Osteocyte (in vitro differentiated cells): ENCODE data around the gene XRCC5. TPM values are rescaled to one million over a fixed set of nuclear protein-coding genes. Genes with fewer than 3 reads are reported as not detected.

Experiments used
- DNase-seq: peaks from one replicate; pipeline ENCODE4 v3.0.0; 2021; ENCODE audit warnings: mixed read lengths; ENCODE audit not compliant: unreplicated experiment; ENCODE audit errors: extremely low spot score
- H3K27ac Mint-ChIP-seq: one replicate; pipeline ENCODE4 v1.8.0; 2021; ENCODE audit warnings: mild to moderate bottlenecking, mixed read lengths; ENCODE audit not compliant: unreplicated experiment
- H3K27me3 Mint-ChIP-seq: one replicate; pipeline ENCODE4 v1.8.0; 2021; ENCODE audit warnings: mixed read lengths; ENCODE audit not compliant: unreplicated experiment
- H3K36me3 Mint-ChIP-seq: one replicate; pipeline ENCODE4 v1.8.0; 2021; ENCODE audit warnings: mixed read lengths; ENCODE audit not compliant: unreplicated experiment
- H3K4me1 Mint-ChIP-seq: one replicate; pipeline ENCODE4 v1.8.0; 2021; ENCODE audit warnings: mixed read lengths; ENCODE audit not compliant: unreplicated experiment
- H3K4me3 Mint-ChIP-seq: one replicate; pipeline ENCODE4 v1.8.0; 2021; ENCODE audit warnings: mild to moderate bottlenecking, moderate library complexity, mixed read lengths; ENCODE audit not compliant: unreplicated experiment
- H3K9me3 Mint-ChIP-seq: one replicate; pipeline ENCODE4 v1.8.0; 2021; ENCODE audit warnings: mixed read lengths; ENCODE audit not compliant: unreplicated experiment
- total RNA-seq: library from RNA; stranded (reverse); gene quantifications from 2 replicates; pipeline ENCODE4 v1.2.1, GENCODE V29; 2021
- TF ChIP-seq, protein P1 (sequence below): fragments of 200-600 bp; sonication (generic); IDR thresholded peaks from 2 replicates; pipeline ENCODE4 v1.5.0; 2021; ENCODE audit warnings: antibody characterized with exemption, mild to moderate bottlenecking, moderate library complexity

The XRCC5 gene
- total RNA-seq, 1 donor from 2014 or later = 224 TPM

GRCh38 chr2:216107760-216108159, 1.4 kb upstream of the XRCC5 start:
- Mint-ChIP-seq H3K9me3 (no peaks in the 10 kb centered on the region), H3K27me3 (no peaks in the 10 kb centered on the region), H3K4me3 (peak overlapping the region; percentile 56), H3K27ac (peak overlapping the region; percentile 100), H3K36me3 (peaks cover 14% of the 10 kb centered on the region), H3K4me1 (peaks cover 37% of the 10 kb centered on the region)
- TF ChIP-seq, protein P1, sequence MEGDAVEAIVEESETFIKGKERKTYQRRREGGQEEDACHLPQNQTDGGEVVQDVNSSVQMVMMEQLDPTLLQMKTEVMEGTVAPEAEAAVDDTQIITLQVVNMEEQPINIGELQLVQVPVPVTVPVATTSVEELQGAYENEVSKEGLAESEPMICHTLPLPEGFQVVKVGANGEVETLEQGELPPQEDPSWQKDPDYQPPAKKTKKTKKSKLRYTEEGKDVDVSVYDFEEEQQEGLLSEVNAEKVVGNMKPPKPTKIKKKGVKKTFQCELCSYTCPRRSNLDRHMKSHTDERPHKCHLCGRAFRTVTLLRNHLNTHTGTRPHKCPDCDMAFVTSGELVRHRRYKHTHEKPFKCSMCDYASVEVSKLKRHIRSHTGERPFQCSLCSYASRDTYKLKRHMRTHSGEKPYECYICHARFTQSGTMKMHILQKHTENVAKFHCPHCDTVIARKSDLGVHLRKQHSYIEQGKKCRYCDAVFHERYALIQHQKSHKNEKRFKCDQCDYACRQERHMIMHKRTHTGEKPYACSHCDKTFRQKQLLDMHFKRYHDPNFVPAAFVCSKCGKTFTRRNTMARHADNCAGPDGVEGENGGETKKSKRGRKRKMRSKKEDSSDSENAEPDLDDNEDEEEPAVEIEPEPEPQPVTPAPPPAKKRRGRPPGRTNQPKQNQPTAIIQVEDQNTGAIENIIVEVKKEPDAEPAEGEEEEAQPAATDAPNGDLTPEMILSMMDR = no peak
- DNase-seq = no peak

GRCh38 chr2:216108310-216108966, 710 bp upstream of the XRCC5 start:
- TF ChIP-seq, protein P1 = no peak
- no peak for DNase-seq
- H3K4me3 Mint-ChIP-seq = peak overlapping the region; percentile 100

GRCh38 chr2:216109962-216110614, 940 bp downstream of the XRCC5 start:
- no peak for DNase-seq
- Mint-ChIP-seq H3K27ac (peak overlapping the region; percentile 100), H3K36me3 (peaks cover 26% of the 10 kb centered on the region), H3K9me3 (no peaks in the 10 kb centered on the region), H3K4me1 (peaks cover 44% of the 10 kb centered on the region), H3K27me3 (no peaks in the 10 kb centered on the region), H3K4me3 (peak overlapping the region; percentile 100)
- TF ChIP-seq, protein P1 = peak; percentile 64

More at GRCh38 chr2:216108310-216108966, 710 bp upstream of the XRCC5 start:
- Mint-ChIP-seq H3K9me3 (no peaks in the 10 kb centered on the region), H3K27me3 (no peaks in the 10 kb centered on the region), H3K27ac (peak overlapping the region; percentile 100), H3K4me1 (peaks cover 37% of the 10 kb centered on the region), H3K36me3 (peaks cover 20% of the 10 kb centered on the region)

DNA sequence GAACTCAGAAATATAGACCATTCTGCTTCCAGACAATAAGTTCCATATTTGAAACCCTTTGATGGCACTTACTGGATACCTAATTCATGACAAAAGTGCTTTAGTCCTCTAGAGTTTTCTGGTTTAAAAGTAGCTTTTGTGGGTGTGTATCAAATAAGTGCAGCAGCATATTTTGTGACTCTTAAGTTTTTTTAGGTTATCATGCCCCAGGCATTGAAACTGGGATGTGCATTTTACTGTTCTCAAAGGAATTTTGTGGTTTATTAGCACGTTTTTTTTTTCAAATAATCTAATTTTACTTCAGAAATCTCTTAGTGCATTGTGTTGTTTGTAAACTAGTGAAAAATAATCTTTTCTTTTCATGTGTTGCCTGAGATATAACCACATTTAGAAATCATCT, 1.5 kb downstream of the XRCC5 start:
- peaks cover 50% of the 10 kb centered on the region for H3K4me1 Mint-ChIP-seq
- H3K9me3 Mint-ChIP-seq = no peaks in the 10 kb centered on the region
- no peaks in the 10 kb centered on the region for H3K27me3 Mint-ChIP-seq
- peak overlapping the region; percentile 100 for H3K27ac Mint-ChIP-seq
- TF ChIP-seq, protein P1 = no peak
- no peak for DNase-seq
- peaks cover 26% of the 10 kb centered on the region for H3K36me3 Mint-ChIP-seq
- H3K4me3 Mint-ChIP-seq = peak overlapping the region; percentile 100

DNA sequence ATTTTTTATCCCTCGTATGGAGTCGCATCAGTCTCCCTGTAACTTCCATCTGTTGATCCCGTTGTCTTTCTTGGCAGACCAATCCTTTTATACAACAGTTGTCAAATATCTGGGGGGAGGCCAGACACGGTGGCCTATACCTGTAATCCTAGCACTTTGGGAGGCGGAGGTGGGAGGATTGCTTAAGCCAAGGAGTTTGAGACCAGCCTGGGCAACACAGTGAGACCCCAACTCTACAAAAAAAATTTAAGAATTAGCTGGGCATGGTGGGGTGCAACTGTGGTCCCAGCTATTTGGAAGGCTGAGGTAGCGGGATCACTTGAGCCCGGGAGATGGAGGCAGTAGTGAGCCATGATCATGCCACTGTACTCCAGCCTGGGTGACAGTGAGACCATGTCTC, 2.0 kb downstream of the XRCC5 start:
- TF ChIP-seq, protein P1 = no peak
- Mint-ChIP-seq H3K36me3 (peaks cover 27% of the 10 kb centered on the region), H3K4me3 (peak overlapping the region; percentile 100), H3K27ac (peak overlapping the region; percentile 100), H3K9me3 (no peaks in the 10 kb centered on the region), H3K4me1 (peaks cover 55% of the 10 kb centered on the region), H3K27me3 (no peaks in the 10 kb centered on the region)
- no peak for DNase-seq
